Esophagus muscularis mucosa (tissue), 4 donors: Measurements from ENCODE around the gene L3MBTL4. TPM values are rescaled to one million over a fixed set of nuclear protein-coding genes. Genes with fewer than 3 reads are reported as not detected.

Source experiments
- DNase-seq: peaks from one replicate; pipeline ENCODE4 v3.0.0-alpha.2; 2017; ENCODE audit errors: extremely low spot score
- H3K27ac ChIP-seq, 4 donors: fragments of 200-600 bp; sonication (generic); replicated peaks in 1 of 4; 1 replicate in 3 of 4; 2 replicates in 1 of 4; pipeline ENCODE4 v1.5.1; 2016 to 2019; ENCODE audit warnings: mild to moderate bottlenecking in 1 of 4
- H3K27me3 ChIP-seq, 4 donors: fragments of 200-600 bp; sonication (generic); one replicate each; pipeline versions ENCODE4 v1.5.1 to v1.6.0; 2016 to 2019
- H3K36me3 ChIP-seq, 4 donors: fragments of 200-600 bp; sonication (generic); one replicate each; pipeline ENCODE4 v1.5.1; 2016 to 2019
- H3K4me1 ChIP-seq, 4 donors: fragments of 200-600 bp; sonication (generic); one replicate each; pipeline ENCODE4 v1.5.1; 2016 to 2019
- H3K4me3 ChIP-seq, 4 donors: fragments of 200-600 bp; sonication (generic); 1 replicate in 2 of 4; 2 replicates in 2 of 4; pipeline ENCODE4 v1.5.1; 2016 to 2019; ENCODE audit warnings: mild to moderate bottlenecking in 4 of 4, moderate library complexity in 1 of 4
- H3K9me3 ChIP-seq, 4 donors: fragments of 200-600 bp; sonication (generic); 1 replicate in 3 of 4; 2 replicates in 1 of 4; pipeline ENCODE4 v1.5.1; 2016 to 2019
- EP300 ChIP-seq: sonication (generic); formaldehyde crosslinking; IDR thresholded peaks from one replicate; pipeline ENCODE4 v1.6.1; 2017; ENCODE audit warnings: antibody characterized with exemption
- POLR2A ChIP-seq: fragments of 450-650 bp; IDR thresholded peaks from one replicate; pipeline ENCODE4 v1.6.1; 2017; ENCODE audit warnings: antibody characterized with exemption, moderate library complexity, mild to moderate bottlenecking, low read depth
- POLR2AphosphoS5 ChIP-seq, 2 donors: sonication (generic); formaldehyde crosslinking; IDR thresholded peaks; one replicate each; pipeline ENCODE4 v1.6.1; 2017; ENCODE audit warnings: antibody characterized with exemption in 2 of 2
- WGBS: methylation state at CpG from one replicate; pipeline ENCODE4 v1.1.5; 2018; 5-methylcytosine and 5-hydroxymethylcytosine counted together
- intact Hi-C: fragments of 100-400 bp; cut with DNase I; formaldehyde crosslinking; loops from one replicate; pipeline ENCODE4 v1.15.1; 2023
- total RNA-seq, 4 donors: library from RNA; depleted of rRNA; stranded (reverse); fragments of >200 nt; gene quantifications; one replicate each; pipeline versions ENCODE4 v1.1.0 to v1.2.1, GENCODE V29; 2016
- TF ChIP-seq, protein P1 (sequence below), 3 experiments: fragments of 200-600 bp in 2 of 3; fragments of 450-650 bp in 1 of 3; sonication (generic) in 2 of 3; IDR thresholded peaks; one replicate each; pipeline ENCODE4 v1.5.1; 2017 to 2019; ENCODE audit warnings: antibody characterized with exemption in 3 of 3, mild to moderate bottlenecking in 2 of 3, moderate library complexity in 1 of 3

Gene L3MBTL4
- total RNA-seq, 4 donors from 2014 or later, result 1.0 to 2.9 (median 1.6) TPM

- no peak overlapping the region for H3K27ac ChIP-seq
- no peak for DNase-seq
- intact Hi-C loops, result loop anchor here (5.0 kb wide), 1 partner anchor 342 kb away; no protein-coding TSS in a partner anchor
- H3K4me1 ChIP-seq, result no peaks in the 10 kb centered on the region
- no peaks in the 10 kb centered on the region for H3K36me3 ChIP-seq
- TF ChIP-seq, protein P1, sequence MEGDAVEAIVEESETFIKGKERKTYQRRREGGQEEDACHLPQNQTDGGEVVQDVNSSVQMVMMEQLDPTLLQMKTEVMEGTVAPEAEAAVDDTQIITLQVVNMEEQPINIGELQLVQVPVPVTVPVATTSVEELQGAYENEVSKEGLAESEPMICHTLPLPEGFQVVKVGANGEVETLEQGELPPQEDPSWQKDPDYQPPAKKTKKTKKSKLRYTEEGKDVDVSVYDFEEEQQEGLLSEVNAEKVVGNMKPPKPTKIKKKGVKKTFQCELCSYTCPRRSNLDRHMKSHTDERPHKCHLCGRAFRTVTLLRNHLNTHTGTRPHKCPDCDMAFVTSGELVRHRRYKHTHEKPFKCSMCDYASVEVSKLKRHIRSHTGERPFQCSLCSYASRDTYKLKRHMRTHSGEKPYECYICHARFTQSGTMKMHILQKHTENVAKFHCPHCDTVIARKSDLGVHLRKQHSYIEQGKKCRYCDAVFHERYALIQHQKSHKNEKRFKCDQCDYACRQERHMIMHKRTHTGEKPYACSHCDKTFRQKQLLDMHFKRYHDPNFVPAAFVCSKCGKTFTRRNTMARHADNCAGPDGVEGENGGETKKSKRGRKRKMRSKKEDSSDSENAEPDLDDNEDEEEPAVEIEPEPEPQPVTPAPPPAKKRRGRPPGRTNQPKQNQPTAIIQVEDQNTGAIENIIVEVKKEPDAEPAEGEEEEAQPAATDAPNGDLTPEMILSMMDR (IDR thresholded peaks at IDR 0.05), result peak; percentile 45 to 74 (median 63)
- TF ChIP-seq POLR2AphosphoS5 (IDR thresholded peaks at IDR 0.05) (no peak), POLR2A (no peak), EP300 (no peak)
- H3K9me3 ChIP-seq, result no peaks in the 10 kb centered on the region
- no peak overlapping the region for H3K4me3 ChIP-seq
- H3K27me3 ChIP-seq, result no peaks in the 10 kb centered on the region
- 60% methylated on average over 9 of the region's 12 CpGs for WGBS
These were observed 195.5 kb downstream of the L3MBTL4 start for GRCh38 chr18:6219116-6219717.

DNA sequence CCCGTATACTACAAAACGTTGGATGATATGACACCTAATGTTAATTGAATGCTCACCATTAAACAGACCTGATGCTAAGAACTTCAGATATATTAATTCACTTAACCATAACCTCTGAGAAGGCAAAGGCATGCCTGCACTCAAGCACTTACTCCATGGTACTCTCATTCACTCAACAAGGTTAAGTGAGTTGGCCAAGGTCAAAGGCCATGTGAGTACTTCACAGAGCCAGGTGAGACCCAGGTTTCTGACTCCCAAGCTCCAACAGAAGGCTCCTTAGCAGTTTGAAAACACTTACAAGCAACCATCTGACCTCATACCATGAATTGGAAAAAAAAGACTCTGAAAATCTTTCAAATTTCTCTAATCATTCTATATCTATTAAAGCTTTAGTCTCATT, 198.8 kb downstream of the L3MBTL4 start:
- TF ChIP-seq, protein P1 (IDR thresholded peaks at IDR 0.05), result no peak
- TF ChIP-seq POLR2AphosphoS5 (IDR thresholded peaks at IDR 0.05) (no peak), POLR2A (no peak), EP300 (no peak)
- Histone ChIP-seq H3K27me3 (no peaks in the 10 kb centered on the region), H3K4me3 (no peak overlapping the region), H3K4me1 (no peaks in the 10 kb centered on the region), H3K9me3 (no peaks in the 10 kb centered on the region), H3K36me3 (no peaks in the 10 kb centered on the region), H3K27ac (no peak overlapping the region)
- DNase-seq, result peak; percentile 34
- intact Hi-C loops, result loop anchor here (5.0 kb wide), 1 partner anchor 339 kb away; no protein-coding TSS in a partner anchor
- 74% methylated on average over 2 of the region's 2 CpGs for WGBS

DNA sequence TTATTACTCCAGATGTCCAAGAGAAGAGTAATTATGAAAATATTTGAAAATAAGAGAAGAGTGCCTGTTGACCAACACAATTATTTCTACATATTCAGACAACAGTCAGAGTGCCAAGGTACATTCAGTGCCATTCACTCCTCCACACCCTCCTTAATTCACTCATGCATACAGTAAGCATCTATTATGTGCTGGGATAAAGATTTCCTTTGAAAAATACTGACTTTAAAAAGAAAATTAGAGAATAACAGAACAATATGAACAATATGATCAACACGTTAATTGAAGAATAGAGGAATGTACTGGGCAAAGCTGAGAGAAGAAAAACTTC, 203.6 kb downstream of the L3MBTL4 start:
- no peaks in the 10 kb centered on the region for H3K27me3 ChIP-seq
- intact Hi-C loops, result no loop called here

DNA sequence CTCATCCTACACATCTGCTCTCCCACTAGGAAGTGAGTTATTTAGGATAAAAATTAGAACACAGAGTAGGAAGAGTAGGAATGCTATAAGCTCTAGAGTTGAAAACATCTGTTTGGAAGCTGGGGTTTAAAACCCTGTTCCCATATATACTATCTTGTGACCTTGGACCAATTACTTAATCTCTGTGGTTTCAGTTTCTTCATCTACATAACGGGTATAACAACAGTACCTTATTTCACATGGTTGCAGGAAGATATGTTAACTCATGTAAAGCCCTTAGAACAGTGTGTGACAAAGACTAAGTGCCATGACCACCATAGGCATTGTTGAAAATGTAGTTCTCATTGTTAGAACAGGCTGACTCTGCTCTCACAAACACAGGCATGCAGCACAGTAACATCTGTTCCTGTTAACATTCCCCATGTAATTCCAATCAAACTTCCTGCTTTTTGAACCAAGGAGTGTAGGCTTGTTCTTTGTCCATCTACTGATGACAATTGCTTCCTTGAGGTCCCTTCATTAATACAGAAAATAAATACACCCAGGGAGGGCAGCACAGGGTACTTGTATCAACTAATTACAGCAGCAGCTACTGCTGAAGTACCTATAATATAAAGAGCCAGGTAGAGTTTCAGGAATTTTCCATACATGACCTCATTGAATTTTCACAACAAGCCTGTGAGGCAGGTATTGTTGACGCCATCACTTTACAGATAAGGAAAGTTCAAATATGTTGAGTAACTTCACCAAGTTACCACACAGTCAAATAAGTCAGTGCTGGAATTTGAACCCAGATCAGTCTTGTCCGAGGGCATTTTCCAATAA, 204.2 kb downstream of the L3MBTL4 start:
- H3K27me3 ChIP-seq, result no peaks in the 10 kb centered on the region
- TF ChIP-seq POLR2A (no peak), POLR2AphosphoS5 (IDR thresholded peaks at IDR 0.05) (no peak), EP300 (no peak)
- TF ChIP-seq, protein P1 (IDR thresholded peaks at IDR 0.05), result no peak
- no peaks in the 10 kb centered on the region for H3K36me3 ChIP-seq
- intact Hi-C loops, result no loop called here
- no peaks in the 10 kb centered on the region for H3K4me1 ChIP-seq
- no peak for DNase-seq
- 84% methylated on average over 3 of the region's 3 CpGs for WGBS
- no peak overlapping the region for H3K27ac ChIP-seq
- H3K4me3 ChIP-seq, result no peak overlapping the region
- H3K9me3 ChIP-seq, result no peaks in the 10 kb centered on the region

More for the DNA sequence above, 203.6 kb downstream of the L3MBTL4 start:
- Histone ChIP-seq H3K27ac (no peak overlapping the region), H3K4me1 (no peaks in the 10 kb centered on the region), H3K4me3 (no peak overlapping the region), H3K9me3 (no peaks in the 10 kb centered on the region), H3K36me3 (no peaks in the 10 kb centered on the region)
- no peak for DNase-seq
- WGBS, result 87% methylated on average over 1 of the region's 1 CpG
- no peak for TF ChIP-seq EP300
- TF ChIP-seq POLR2A, result no peak
- TF ChIP-seq, protein P1 (IDR thresholded peaks at IDR 0.05), result no peak
- TF ChIP-seq POLR2AphosphoS5 (IDR thresholded peaks at IDR 0.05), result no peak
